Measurements from ENCODE around the gene SORCS1. TPM values are rescaled to one million over a fixed set of nuclear protein-coding genes. Genes with fewer than 3 reads are reported as not detected.
A peak's percentile ranks its signal among the peaks of the same experiment; 100 is the strongest.

The SORCS1 gene
- total RNA-seq, 4 donors from 2014 or later = 7.1 to 16.7 (median 10.7) TPM

- Histone ChIP-seq H3K4me3 (no peak overlapping the region), H3K36me3 (no peaks in the 10 kb centered on the region), H3K4me1 (no peaks in the 10 kb centered on the region), H3K27me3 (no peaks in the 10 kb centered on the region), H3K27ac (replicated peaks in 1 of 4) (no peak overlapping the region), H3K9me3 (no peaks in the 10 kb centered on the region)
- intact Hi-C loops (cut with DNase I) = no loop called here
- WGBS = 60% methylated on average over 3 of the region's 3 CpGs
- TF ChIP-seq EP300 (IDR thresholded peaks at IDR 0.05) (no peak), POLR2AphosphoS5 (IDR thresholded peaks at IDR 0.05) (no peak), POLR2A (IDR thresholded peaks at IDR 0.05; ENCODE audit: low read depth) (no peak), CTCF (IDR thresholded peaks at IDR 0.05) (no peak)
- peak; percentile 72 for DNase-seq (ENCODE audit: extremely low spot score)
Observed at GRCh38 chr10:106609470-106610266, 554.8 kb downstream of the SORCS1 start.

- Histone ChIP-seq H3K27me3 (no peaks in the 10 kb centered on the region), H3K4me3 (no peak overlapping the region), H3K27ac (replicated peaks in 1 of 4) (no peak overlapping the region), H3K36me3 (no peaks in the 10 kb centered on the region), H3K4me1 (no peaks in the 10 kb centered on the region), H3K9me3 (no peaks in the 10 kb centered on the region)
- DNase-seq (ENCODE audit: extremely low spot score) = no peak
- no peak for TF ChIP-seq EP300 (IDR thresholded peaks at IDR 0.05)
- no peak for TF ChIP-seq POLR2A (IDR thresholded peaks at IDR 0.05; ENCODE audit: low read depth)
- no peak for TF ChIP-seq POLR2AphosphoS5 (IDR thresholded peaks at IDR 0.05)
- no peak for TF ChIP-seq CTCF (IDR thresholded peaks at IDR 0.05)
- WGBS = 54% methylated on average over 1 of the region's 1 CpG
- intact Hi-C loops (cut with DNase I) = no loop called here
Observed at GRCh38 chr10:106608066-106608465, 556.4 kb downstream of the SORCS1 start.

- DNase-seq (ENCODE audit: extremely low spot score) = no peak
- TF ChIP-seq EP300 (IDR thresholded peaks at IDR 0.05) (no peak), POLR2A (IDR thresholded peaks at IDR 0.05; ENCODE audit: low read depth) (no peak), POLR2AphosphoS5 (IDR thresholded peaks at IDR 0.05) (no peak), CTCF (IDR thresholded peaks at IDR 0.05) (no peak)
- H3K27ac ChIP-seq (replicated peaks in 1 of 4) = no peak overlapping the region
- no peaks in the 10 kb centered on the region for H3K9me3 ChIP-seq
- intact Hi-C loops (cut with DNase I) = no loop called here
- 92% methylated on average over 4 of the region's 4 CpGs for WGBS
- no peaks in the 10 kb centered on the region for H3K36me3 ChIP-seq
- no peaks in the 10 kb centered on the region for H3K4me1 ChIP-seq
- H3K4me3 ChIP-seq = no peak overlapping the region
- no peaks in the 10 kb centered on the region for H3K27me3 ChIP-seq
Observed at GRCh38 chr10:106595281-106595680, 569.2 kb downstream of the SORCS1 start.

- Histone ChIP-seq H3K9me3 (no peaks in the 10 kb centered on the region), H3K4me3 (no peak overlapping the region), H3K27me3 (no peaks in the 10 kb centered on the region), H3K27ac (replicated peaks in 1 of 4) (no peak overlapping the region), H3K36me3 (no peaks in the 10 kb centered on the region), H3K4me1 (no peaks in the 10 kb centered on the region)
- no peak for TF ChIP-seq POLR2AphosphoS5 (IDR thresholded peaks at IDR 0.05)
- TF ChIP-seq EP300 (IDR thresholded peaks at IDR 0.05) = no peak
- TF ChIP-seq CTCF (IDR thresholded peaks at IDR 0.05) = no peak
- WGBS = 97% methylated on average over 1 of the region's 1 CpG
- DNase-seq (ENCODE audit: extremely low spot score) = no peak
- intact Hi-C loops (cut with DNase I) = no loop called here
Observed at GRCh38 chr10:106593876-106594275, 570.6 kb downstream of the SORCS1 start.

- TF ChIP-seq POLR2A (IDR thresholded peaks at IDR 0.05; ENCODE audit: low read depth) (no peak), POLR2AphosphoS5 (IDR thresholded peaks at IDR 0.05) (no peak), CTCF (IDR thresholded peaks at IDR 0.05) (no peak), EP300 (IDR thresholded peaks at IDR 0.05) (no peak)
- no peaks in the 10 kb centered on the region for H3K27me3 ChIP-seq
- intact Hi-C loops (cut with DNase I) = no loop called here
- H3K4me3 ChIP-seq = no peak overlapping the region
- no peaks in the 10 kb centered on the region for H3K36me3 ChIP-seq
- no peak for DNase-seq (ENCODE audit: extremely low spot score)
- no peaks in the 10 kb centered on the region for H3K4me1 ChIP-seq
- no peaks in the 10 kb centered on the region for H3K9me3 ChIP-seq
- no peak overlapping the region for H3K27ac ChIP-seq (replicated peaks in 1 of 4)
Observed at GRCh38 chr10:106592396-106592795, 572.1 kb downstream of the SORCS1 start.

Measured in esophagus muscularis mucosa (tissue), 4 donors.